Ramos (cell line): ENCODE data around the gene MOCS1.
"Not testable (repeated sequence)": the region's sequence is repeated elsewhere in the genome, so short reads cannot be mapped to it uniquely, and the experiment has no call there.

Experiments
- in situ Hi-C: fragments of 300-500 bp; cut with MboI; formaldehyde crosslinking; loops from one replicate; pipeline ENCODE4 v1.14.3; 2022; ENCODE audit warnings: low sequenced_read_pairs; ENCODE audit not compliant: unreplicated experiment

Gene MOCS1

DNA sequence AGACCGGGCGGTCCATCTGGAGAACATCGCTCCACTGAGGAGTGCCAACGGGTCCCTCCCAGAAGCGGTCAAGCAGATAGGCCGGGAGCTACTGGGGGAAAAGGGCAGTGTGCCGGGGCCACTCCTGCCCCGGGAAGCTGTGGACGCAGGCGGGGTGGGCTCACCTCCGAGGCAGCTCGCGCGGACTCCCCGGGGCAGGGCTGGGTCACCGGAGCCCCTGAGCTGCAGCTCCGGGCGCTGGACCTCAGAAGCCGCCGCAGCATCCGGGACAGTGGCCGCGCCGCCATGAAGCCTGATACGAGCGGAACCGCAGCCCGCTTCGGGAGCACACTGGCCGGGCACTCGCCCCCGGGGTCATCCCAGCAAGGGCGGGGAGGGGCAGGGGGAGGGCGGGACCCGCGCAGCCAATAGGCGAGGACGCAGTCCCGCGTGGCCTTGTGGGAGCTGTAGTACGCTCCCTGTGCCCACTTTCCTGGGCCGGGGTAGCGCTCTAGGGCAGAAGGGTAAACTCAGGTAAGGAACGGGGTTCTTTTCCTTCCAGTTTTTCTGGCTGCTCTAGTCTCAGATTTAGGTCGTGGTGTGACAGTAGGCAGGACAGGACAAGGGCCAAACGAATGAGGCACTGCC, at the start of gene MOCS1:
TSS of gene MOCS1 (minus strand) at position 332 of the 627 bp plus-strand sequence. CDS start at position 287, 45 bp downstream.
- in situ Hi-C loops, result no loop called here

DNA sequence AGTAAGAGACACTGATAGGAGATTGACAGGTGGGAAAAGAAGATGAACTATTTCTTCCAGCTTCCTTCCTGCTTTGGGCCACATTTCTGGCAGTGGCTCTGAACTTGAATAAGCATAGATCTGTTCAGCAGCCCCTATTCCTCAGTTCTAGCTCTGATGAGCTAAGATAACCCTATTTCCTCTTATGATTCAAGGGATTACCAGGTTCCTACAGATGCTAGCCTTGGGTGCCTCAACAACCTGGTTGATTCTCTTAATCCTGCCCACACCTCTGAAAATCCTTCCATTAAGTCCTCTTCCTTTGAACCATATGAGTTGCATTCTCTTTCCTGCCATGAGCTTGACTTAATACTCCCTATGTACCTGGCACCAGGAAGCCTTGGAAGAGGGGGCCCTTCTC, 49.8 kb upstream of the MOCS1 start:
- in situ Hi-C loops, result no loop called here

- in situ Hi-C loops, result no loop called here
Measured at GRCh38 chr6:39983193-39983592, 48.9 kb upstream of the MOCS1 start.

- in situ Hi-C loops, result no loop called here
Measured at GRCh38 chr6:39982720-39983119, 48.5 kb upstream of the MOCS1 start.

GRCh38 chr6:39980839-39981580, 46.7 kb upstream of the MOCS1 start:
- in situ Hi-C loops, result no loop called here

- in situ Hi-C loops, result no loop called here
Measured at GRCh38 chr6:39979461-39980328, 45.4 kb upstream of the MOCS1 start.

DNA sequence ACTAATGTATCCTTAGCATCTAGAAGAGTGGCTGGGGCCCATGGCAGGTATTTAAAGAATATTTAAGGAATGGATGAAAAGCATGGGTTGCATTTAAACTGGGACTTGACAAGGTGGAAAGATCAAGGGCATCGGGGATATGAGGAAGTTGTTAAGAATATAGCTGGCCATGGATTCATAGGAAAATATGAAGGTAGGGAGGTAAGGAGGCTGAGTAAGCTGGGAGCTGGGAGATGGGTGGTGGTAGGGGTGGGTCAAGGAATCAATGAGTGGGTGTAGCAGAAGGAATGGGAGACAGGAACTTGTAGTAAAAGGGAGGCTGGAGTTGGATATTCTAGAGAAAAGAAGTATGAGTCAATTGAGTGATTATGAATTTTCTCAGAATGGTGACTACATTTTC, 44.0 kb upstream of the MOCS1 start:
- in situ Hi-C loops, result no loop called here

DNA sequence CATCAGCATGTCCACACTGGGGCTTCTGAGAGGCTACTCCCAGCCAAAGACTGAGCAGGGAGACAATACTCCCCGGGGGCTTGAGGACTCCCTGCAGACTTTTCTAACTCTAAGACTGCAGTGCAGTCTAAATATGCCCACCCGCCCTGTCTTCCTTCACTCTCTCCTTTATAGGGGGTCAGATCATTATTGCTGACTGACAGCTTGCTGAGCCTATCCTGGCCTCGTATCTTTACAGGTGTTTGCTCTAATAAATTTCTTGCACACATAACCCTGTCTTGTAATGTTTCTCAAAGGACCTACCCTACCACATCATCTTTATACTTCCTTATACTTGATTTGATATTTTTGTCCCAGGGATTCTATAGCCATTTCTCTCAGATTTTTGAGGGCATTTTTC, 39.4 kb upstream of the MOCS1 start:
- in situ Hi-C loops, result no loop called here

- in situ Hi-C loops, result not testable (repeated sequence)
Measured at GRCh38 chr6:39972717-39973116, 38.5 kb upstream of the MOCS1 start.

GRCh38 chr6:39971131-39971530, 36.9 kb upstream of the MOCS1 start:
- in situ Hi-C loops, result not testable (repeated sequence)

- in situ Hi-C loops, result no loop called here
Measured at GRCh38 chr6:39965751-39966150, 31.5 kb upstream of the MOCS1 start.

DNA sequence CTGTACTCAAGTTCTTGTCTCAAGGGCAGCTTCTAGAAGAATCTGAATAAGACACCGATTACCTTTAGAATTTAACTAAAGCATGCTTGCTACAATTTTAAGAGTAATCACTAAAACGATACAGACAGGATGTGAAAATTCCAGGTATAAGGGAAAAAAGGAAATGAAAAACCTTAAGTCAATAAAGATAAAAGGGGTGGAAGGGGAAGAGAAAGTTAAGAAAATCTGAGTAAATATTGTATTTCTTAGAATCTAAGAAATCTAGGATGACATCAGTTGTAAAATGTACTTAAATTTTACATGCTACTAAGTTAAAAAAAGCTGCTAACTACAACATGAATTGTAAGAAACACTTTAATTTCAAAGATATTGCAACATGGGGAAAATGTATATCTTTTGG, 30.3 kb upstream of the MOCS1 start:
- in situ Hi-C loops, result no loop called here

DNA sequence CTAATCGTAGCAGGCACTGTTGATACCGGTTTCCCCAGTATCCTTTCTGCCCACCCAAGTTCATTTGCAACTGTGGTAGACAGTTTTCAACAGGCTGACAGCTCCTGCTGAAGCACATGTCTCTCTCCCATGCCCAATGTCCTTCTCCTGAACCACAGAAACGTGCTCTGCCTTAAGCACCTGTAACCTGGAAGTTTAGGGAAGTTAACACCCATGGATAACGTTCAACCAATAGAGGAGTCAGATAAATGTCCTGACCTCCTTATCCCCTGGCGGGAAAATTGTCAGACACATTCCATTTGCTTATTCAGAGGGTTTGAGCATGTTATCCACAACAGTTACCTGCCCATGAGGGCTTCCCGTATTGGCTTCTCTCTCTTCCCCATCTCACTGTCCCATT, 29.8 kb upstream of the MOCS1 start:
- in situ Hi-C loops, result no loop called here

- in situ Hi-C loops, result no loop called here
Measured at GRCh38 chr6:39962831-39963230, 28.6 kb upstream of the MOCS1 start.

GRCh38 chr6:39961178-39961577, 26.9 kb upstream of the MOCS1 start:
- in situ Hi-C loops, result no loop called here

- in situ Hi-C loops, result no loop called here
Measured at GRCh38 chr6:39958947-39959346, 24.7 kb upstream of the MOCS1 start.

DNA sequence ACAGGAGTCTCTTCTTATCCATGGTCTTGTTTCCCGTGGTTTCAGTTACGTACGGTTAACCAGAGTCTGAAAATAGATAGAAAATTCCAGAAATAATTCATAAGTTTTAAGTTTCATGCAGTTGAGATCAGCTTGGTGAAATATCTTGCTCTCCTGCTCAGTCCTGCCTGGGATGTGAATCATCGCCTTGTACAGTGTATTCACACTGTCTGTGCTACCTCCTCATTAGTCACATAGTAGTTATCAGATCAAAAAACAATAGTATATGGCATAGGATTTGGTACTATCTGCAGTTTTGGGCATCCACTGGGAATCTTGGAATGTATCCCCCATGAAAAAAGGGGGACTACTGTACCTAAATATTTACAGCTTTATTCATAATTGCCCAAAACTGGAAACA, 22.7 kb upstream of the MOCS1 start:
- in situ Hi-C loops, result no loop called here

DNA sequence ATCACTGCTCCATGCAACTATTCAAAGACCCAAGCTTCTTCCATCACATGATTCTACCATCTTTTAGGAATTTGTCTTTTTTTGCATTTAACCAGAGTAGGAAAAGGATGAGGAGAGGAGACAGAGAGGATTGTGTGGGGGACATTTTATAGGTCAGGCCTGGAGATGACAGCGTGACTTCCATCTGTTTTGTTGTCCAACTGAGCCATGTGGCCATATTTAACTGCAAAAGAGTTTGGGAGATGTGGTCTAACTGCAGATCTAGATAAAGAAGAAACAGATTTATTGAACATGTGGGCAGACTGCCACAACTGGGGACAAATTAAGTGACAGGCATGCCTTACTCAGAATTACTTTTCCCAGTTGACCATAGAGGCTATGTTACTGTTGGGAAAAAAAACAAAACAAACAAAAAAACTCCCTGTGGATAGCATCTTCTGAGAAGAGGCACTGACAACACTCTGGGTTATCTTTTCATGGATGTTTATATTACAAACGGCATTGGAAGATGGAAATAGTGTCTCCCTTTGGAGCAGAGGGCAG, 18.9 kb upstream of the MOCS1 start:
- in situ Hi-C loops, result no loop called here

DNA sequence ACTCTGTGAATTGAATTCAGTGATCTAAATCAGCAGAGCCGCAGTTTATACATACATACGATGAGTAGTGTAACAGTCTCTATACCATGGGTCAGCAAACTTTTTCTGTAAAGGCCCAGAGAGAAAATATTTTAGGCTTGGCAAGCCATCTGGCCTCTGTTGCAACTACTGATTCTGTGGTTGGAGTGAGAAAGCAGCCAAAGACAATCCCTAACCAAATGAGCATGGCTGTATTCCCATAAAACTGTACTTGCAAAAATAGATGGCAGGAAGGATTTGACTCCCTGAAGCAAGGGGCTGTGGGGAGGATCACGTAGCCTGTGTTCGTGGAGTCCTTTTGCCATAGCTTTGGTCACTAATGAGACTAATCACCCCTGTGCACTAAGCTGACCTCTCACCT, 17.9 kb upstream of the MOCS1 start:
- in situ Hi-C loops, result no loop called here

DNA sequence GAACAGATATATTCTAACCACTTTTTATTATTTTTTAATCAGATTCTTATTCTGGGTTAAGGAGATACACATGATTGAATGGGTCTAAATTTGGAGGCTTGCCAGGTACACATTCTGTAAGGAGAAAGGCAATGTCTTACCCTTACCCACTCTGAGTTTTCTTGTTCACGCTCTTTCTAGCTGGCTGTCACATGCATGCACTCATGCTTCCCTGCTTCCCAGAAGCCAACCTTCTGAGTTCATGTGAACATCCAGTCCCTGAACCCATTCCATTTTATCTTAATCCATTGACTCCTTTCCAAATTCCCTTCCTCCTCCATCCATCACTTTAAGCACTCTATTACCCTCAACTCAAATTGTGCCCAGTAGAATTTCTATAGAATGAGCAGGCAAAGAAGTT, 17.5 kb upstream of the MOCS1 start:
- in situ Hi-C loops, result no loop called here

DNA sequence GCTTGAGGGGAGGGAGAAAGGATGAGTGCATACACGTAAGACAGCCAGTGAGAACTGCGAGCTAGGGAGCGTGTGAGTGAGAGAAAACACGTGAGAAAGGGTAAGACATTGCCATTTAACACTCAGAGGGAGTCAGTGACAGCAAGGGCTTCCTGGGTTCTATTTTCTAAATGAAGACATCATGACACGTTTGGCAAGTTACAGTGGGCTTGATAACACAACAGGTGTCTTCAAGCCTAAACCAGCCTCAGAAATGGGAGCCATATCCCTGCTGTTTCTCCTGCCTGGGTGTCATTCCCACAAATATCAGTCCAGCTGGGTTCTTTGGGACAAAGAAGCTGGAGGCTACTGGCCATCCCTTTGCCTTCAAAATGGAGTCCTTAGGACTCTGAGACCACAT, 16.9 kb upstream of the MOCS1 start:
- in situ Hi-C loops, result no loop called here
